AG20443 (cell line): ENCODE measurements around the gene CDCP1.
A peak's percentile ranks its signal among the peaks of the same experiment; 100 is the strongest.

Source experiments
- DNase-seq: peaks from one replicate; pipeline ENCODE4 v3.0.0; 2012; ENCODE audit warnings: low spot score, mixed read lengths

Gene CDCP1

DNA sequence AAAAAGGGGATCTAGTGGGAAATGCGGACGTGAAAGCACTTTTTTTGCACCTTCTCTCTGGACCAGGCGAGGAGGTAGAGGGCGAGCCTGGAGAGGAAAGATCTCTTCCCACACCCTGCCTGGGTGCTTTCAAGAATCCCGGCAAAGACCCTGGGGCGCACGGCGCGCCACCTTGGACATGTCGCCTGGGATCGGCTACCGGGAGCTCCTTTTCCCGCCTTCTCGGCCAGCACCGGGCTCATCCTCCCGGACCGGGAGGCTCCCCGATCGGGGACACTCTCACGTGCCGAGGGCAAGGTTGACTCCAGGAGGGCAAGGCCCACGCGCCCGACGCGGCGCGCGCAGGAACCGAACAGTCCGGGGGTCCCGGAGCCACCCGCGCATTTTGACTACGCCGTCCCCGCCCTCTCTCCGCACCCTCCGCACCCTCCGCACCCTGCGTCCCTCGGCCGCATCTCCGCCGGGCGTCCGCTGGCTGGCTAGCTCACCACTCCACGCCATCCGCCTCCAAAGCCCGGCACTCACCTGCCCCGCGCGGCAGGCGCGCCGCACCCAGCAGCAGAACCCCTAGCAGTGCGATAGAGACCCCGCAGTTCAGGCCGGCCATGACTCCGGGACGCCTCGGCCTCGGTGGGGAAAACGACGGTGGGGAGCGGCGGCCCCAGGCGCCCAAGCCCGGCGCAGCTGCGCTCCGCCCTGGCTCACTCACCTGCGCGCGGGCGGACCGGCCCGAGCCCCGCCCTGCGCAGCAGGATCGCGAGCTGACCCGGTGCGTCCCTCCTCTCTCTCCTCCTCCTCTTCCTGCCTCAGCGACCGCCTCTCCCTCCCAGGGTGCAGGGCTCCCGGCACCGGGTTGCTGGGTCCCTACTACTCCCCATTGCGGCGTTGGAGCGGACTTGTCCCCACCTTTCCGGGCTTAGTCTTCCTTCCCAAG lies at the start of gene CDCP1:
TSS of gene CDCP1 (minus strand) at position 698 of the 934 bp plus-strand sequence. CDS start at position 607, 91 bp downstream.
- DNase-seq, result peak; percentile 34

GRCh38 chr3:45194791-45195190 lies 48.6 kb upstream of the CDCP1 start:
- DNase-seq, result no peak

DNA sequence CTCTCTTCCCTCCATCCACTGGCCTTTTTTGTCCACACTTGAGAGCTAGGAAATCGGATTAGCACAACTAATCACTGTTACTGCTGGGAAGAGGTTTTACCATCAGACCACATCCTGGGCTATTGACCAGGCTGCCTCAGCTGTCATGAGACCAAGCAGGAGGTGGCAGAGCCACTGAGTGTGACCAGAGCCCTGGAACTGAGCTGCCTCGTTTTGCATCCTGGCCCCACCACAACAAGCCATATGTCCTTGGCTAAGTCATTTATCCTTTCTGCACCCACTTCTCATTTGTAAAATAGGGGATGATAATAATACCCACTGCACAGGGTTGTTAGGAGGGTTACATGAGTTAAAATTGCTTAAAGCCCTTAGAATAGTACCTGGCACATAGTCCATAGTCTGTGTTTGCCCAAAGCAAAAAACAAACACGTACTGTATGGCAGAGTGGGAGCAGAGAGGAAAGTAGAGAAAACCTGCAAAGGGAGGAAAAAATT lies 45.8 kb upstream of the CDCP1 start:
- DNase-seq, result no peak

DNA sequence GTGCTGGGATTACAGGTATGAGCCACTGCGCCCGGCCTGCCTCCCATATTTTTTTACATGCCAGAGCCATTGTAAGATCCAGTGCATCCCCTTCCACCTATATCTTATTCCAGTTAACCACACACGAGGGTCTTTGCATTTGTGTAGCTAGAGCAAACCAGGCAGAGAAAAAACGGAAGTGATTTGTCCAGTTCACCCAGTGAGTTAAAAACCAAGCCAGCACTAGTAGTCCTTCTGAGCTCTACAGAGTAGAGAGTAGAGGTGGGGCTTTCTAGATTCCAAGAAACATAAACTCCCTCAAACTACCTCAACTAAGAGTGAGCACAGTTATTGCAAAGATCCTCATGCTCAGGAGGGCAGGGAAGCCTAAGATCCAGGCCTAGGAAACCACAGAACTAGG lies 45.2 kb upstream of the CDCP1 start:
- no peak for DNase-seq

GRCh38 chr3:45188719-45189659 lies 42.8 kb upstream of the CDCP1 start:
- no peak for DNase-seq

DNA sequence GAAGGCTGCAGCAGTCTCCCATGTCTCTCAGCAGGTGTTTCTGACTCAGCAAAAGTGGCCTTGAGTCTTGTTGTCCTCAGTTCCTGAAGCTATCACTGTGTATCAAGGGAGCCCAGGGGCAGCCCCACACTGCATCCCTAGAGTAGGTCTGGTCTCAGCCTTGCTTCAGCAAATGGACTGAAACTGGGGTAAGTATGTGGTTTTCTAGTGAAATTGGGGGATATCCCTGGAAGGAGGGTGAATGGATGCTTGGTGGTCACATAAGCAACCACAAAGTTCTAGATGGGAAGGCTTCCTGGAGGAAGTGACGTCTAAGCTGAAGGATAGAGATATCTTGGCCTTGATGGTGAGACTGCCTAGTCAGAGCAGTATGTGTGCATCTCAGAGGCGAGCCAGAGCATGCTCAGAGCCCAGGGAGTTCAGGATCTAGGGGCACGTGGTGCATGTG lies 41.5 kb upstream of the CDCP1 start:
- no peak for DNase-seq

DNA sequence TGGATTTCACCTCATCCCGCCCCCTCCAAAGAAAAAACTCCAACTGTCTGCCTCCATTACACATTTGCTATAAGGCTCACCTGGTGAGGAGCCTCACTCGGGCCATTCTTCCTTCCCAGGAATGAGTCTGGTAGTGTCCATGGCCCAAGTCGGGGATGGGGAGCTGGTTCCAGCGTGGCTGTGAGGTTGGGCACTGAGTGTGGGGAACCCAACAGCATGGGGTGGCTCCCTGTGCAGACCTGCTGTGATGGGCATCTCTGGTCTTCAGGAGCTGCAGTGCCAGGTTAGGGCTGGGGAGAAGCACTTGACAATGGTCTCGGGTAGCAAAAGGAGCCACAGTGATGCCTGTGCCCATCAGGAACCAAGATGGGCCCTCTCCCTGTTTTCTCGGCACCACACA lies 40.7 kb upstream of the CDCP1 start:
- DNase-seq, result no peak

DNA sequence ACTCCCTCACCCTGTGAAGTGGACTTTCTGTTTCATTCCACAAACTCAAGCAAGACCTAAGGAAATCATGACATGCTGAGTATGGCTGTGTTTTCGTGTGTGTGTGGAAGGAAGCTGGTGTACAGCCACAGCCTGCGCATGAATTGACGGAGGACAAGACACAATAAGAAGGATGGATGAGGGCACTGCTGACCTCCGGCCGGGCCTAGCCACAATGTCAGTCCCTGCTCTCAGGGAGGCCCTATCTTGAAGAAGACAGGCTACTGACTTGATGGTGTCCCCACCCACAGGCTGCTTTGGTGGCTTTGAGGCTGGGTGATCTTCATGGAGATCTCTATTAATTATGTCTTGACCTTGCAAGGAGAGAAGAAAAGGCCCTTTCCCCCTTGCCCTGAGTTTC lies 39.3 kb upstream of the CDCP1 start:
- DNase-seq, result no peak

DNA sequence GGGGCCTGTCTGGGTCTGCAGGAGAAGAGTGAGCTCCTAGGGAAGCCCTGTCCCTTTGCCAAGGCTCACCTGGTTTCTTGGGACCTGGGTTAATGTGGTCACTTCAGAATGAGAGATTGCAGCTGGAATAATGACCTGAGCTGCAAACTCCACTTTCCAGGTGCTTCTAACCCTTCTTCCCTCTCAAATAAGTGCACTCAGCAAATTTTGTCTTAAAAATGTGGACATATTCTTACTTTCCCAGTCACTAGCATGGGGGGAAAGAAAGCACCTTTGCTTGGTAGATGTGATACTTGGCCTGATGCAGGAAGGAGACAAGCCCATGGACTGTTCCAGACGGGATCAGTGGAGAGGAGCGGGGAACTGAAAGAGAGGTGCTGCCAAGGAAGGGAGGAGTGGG lies 38.9 kb upstream of the CDCP1 start:
- DNase-seq, result no peak

DNA sequence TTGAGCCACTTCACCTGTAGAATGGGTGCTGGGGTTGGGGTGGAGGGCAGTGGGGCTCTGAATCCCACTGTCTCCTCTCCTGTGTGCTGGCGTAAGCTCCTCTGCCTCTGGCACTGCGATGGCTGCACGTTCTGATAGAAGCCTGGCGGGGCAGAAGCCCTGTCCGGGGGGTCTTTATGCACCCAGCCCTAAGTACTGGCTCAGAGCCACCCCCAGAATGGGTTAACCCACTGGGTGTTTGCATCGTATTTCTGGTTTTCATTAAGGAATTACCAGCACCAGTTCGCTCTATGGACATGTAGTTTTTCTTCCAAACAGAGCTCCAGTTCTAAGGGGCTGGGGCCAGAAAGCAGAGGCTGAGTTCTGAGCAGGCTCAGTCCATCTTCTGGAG lies 37.7 kb upstream of the CDCP1 start:
- DNase-seq, result no peak

GRCh38 chr3:45182915-45183871 lies 37.0 kb upstream of the CDCP1 start:
- peak; percentile 75 for DNase-seq

DNA sequence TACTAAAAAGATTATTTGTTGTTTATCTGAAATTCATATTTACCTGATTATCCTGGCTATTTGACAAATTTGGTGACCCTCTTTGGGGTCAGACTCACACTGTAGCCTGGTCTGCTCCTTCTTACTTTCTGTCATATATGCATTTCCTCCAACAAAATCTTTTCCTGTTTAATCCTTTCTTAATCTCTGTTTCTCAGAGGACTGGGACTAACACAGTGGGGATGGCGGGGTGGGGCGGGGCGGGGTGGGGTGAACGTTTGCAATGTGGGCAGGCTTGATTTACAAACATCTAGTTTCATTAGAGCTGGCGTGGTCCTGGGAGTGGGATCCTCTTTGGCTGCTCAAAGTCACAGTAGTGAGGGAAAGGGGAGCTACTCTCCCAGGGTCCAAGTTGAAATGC lies 35.3 kb upstream of the CDCP1 start:
- no peak for DNase-seq

GRCh38 chr3:45180899-45181298 lies 34.7 kb upstream of the CDCP1 start:
- no peak for DNase-seq

GRCh38 chr3:45180051-45180450 lies 33.9 kb upstream of the CDCP1 start:
- peak; percentile 29 for DNase-seq

DNA sequence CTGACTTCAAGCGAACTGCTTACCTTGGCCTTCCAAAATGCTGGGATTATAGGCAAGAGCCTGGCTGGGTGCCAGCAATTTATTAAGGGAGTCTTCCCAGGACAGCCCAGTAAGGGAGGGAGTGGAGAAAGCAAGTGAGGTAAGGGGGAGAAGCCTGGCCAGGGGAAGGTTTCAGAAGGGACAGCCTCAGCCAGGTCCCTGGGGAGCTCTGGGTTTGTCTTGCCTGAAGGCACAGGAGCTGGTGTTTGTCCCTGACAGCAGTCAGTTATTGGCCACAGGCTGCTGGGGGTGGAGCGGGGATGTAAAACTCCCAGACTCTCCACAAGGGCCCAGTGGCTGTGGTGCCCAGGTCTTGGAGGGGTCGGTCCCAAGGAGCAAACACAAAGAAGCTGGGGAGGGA lies 33.0 kb upstream of the CDCP1 start:
- DNase-seq, result no peak

- DNase-seq, result peak; percentile 40
Measured at GRCh38 chr3:45178183-45179023, 32.2 kb upstream of the CDCP1 start.

DNA sequence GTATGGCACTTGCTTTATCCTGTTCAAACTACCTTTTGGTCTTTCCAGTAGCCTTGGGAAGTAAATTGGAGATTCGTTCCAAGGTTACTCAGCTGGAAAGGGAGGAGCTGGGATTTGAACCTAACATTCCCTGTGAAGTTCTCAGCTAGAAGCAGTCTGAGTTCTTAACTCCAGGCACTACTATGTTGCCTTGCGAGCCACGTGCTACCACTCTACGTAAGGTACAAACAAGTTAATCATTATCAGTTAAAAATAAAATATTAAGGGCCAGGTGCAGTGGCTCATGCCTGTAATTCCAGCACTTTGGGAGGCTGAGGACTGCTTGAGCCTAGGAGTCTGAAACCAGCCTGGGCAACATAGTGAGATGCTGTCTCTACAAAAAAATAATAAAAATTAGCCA lies 30.7 kb upstream of the CDCP1 start:
- no peak for DNase-seq

GRCh38 chr3:45174234-45174633 lies 28.1 kb upstream of the CDCP1 start:
- DNase-seq, result no peak

DNA sequence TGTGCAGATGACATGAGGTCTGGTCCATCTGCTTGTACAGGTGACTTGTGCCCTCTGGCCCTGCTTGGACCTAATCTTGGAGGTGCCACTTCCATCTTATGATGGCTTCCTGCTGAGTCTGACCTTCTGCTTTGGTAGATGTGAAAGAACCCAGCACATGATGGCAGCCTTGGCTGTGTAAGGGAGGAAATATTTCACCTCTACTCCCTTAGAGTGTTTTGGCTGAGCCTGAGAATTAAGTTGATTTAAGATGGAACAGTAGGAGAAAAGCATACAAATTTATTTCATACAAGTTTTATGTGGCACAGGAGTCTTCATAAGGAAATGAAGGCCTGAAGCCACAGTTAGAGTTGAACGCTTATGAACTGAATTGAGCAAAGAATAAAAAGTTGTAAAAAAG lies 27.6 kb upstream of the CDCP1 start:
- no peak for DNase-seq

DNA sequence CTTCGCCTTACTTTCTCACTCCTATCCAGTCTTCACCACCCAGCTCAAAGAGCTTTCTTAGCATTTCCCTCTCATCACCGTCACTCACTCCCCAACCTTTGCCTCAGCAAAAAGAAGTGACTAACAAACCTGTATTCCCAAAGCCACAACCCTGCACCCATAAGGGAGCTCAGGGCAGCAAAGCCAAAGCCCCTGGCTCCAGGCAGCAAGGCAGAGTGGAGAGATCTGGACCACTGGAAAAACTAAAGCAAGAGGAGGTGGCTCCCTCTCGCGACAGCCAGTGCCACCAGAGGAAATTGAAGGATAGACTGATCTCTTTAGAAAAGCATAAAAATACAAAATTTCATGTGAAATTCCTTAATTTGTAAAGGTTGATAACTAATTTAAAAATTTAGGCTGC lies 25.1 kb upstream of the CDCP1 start:
- no peak for DNase-seq
